Measurements from ENCODE around the gene BCL2L12. TPM values are rescaled to one million over a fixed set of nuclear protein-coding genes. Genes with fewer than 3 reads are reported as not detected.
"Not testable (repeated sequence)": the region's sequence is repeated elsewhere in the genome, so short reads cannot be mapped to it uniquely, and the experiment has no call there.

Gene BCL2L12
- total RNA-seq, result 6.8 and 11.4 TPM in 2 replicates

- peak; percentile 81 for DNase-seq (ENCODE audit: low read depth, low spot score)
Measured at GRCh38 chr19:49665351-49666119, at the start of gene BCL2L12, which contains the start of gene IRF3. Gene BCL2L12, plus strand, starts transcription at chr19:49665933. Its CDS starts 760 bp downstream, at chr19:49666693. Gene IRF3, minus strand, starts transcription at chr19:49665857. Its CDS starts 1,019 bp downstream, at chr19:49664838.

GRCh38 chr19:49616532-49616931 is 49.2 kb upstream of the BCL2L12 start:
- DNase-seq (ENCODE audit: low read depth, low spot score), result no peak

- DNase-seq (ENCODE audit: low read depth, low spot score), result no peak
Measured at GRCh38 chr19:49616945-49617344, 48.8 kb upstream of the BCL2L12 start.

GRCh38 chr19:49617860-49618259 is 47.9 kb upstream of the BCL2L12 start:
- DNase-seq (ENCODE audit: low read depth, low spot score), result not testable (repeated sequence)

GRCh38 chr19:49624967-49625910 is 40.5 kb upstream of the BCL2L12 start:
- no peak for DNase-seq (ENCODE audit: low read depth, low spot score)

GRCh38 chr19:49626226-49626625 is 39.5 kb upstream of the BCL2L12 start:
- no peak for DNase-seq (ENCODE audit: low read depth, low spot score)

GRCh38 chr19:49629659-49630058 is 36.1 kb upstream of the BCL2L12 start:
- DNase-seq (ENCODE audit: low read depth, low spot score), result no peak

- DNase-seq (ENCODE audit: low read depth, low spot score), result no peak
Measured at GRCh38 chr19:49631014-49631588, 34.6 kb upstream of the BCL2L12 start.

- no peak for DNase-seq (ENCODE audit: low read depth, low spot score)
Measured at GRCh38 chr19:49631610-49632192, 34.0 kb upstream of the BCL2L12 start.

- no peak for DNase-seq (ENCODE audit: low read depth, low spot score)
Measured at GRCh38 chr19:49632576-49632975, 33.2 kb upstream of the BCL2L12 start.

- not testable (repeated sequence) for DNase-seq (ENCODE audit: low read depth, low spot score)
Measured at GRCh38 chr19:49633273-49633672, 32.5 kb upstream of the BCL2L12 start.

- DNase-seq (ENCODE audit: low read depth, low spot score), result no peak
Measured at GRCh38 chr19:49635530-49636232, 30.1 kb upstream of the BCL2L12 start.

GRCh38 chr19:49636233-49636932 is 29.4 kb upstream of the BCL2L12 start:
- no peak for DNase-seq (ENCODE audit: low read depth, low spot score)

- DNase-seq (ENCODE audit: low read depth, low spot score), result no peak
Measured at GRCh38 chr19:49637821-49638738, 27.7 kb upstream of the BCL2L12 start.

GRCh38 chr19:49639401-49640112 is 26.2 kb upstream of the BCL2L12 start:
- DNase-seq (ENCODE audit: low read depth, low spot score), result no peak

GRCh38 chr19:49640113-49640898 is 25.4 kb upstream of the BCL2L12 start, which contains the start of gene RRAS:
Gene RRAS, minus strand, starts transcription at chr19:49640143. Its CDS starts 45 bp downstream, at chr19:49640098.
- DNase-seq (ENCODE audit: low read depth, low spot score), result peak; percentile 99

- DNase-seq (ENCODE audit: low read depth, low spot score), result peak; percentile 97
Measured at GRCh38 chr19:49641688-49642491, 23.8 kb upstream of the BCL2L12 start, which contains the start of gene SCAF1. Gene SCAF1, plus strand, starts transcription at chr19:49642209. Its CDS starts 2,818 bp downstream, at chr19:49645027.
